Kidney (tissue), 22 donors: ENCODE results near the gene RBM12. TPM values are rescaled to one million over a fixed set of nuclear protein-coding genes. Genes with fewer than 3 reads are reported as not detected.
A peak's percentile ranks its signal among the peaks of the same experiment; 100 is the strongest.
"Not testable (repeated sequence)": the region's sequence is repeated elsewhere in the genome, so short reads cannot be mapped to it uniquely, and the experiment has no call there.

Experiments used
- DNase-seq, 5 donors: peaks; one replicate each; pipeline ENCODE4 v3.0.0-alpha.2; 2013 to 2020
- FAIRE-seq: peaks from 2 replicates; lab custom pipeline; 2012; peaks lifted over from hg19 to GRCh38; lab: Jason Lieb, UNC
- H3K27ac ChIP-seq, 2 donors: one replicate each; pipeline ENCODE4 v1.7.0; 2013; ENCODE audit warnings: low read depth in 2 of 2, low read length in 2 of 2, inconsistent platforms in 1 of 2
- H3K27me3 ChIP-seq: one replicate; pipeline ENCODE4 v1.7.1; 2013; ENCODE audit warnings: low read length, inconsistent platforms; ENCODE audit not compliant: control insufficient read depth, insufficient read depth
- H3K36me3 ChIP-seq, 3 donors: one replicate each; pipeline versions ENCODE4 v1.7.0 to v1.7.1; 2013; ENCODE audit warnings: low read length in 3 of 3, control low read depth in 1 of 3, inconsistent platforms in 1 of 3; ENCODE audit not compliant: insufficient read depth in 3 of 3, control insufficient read depth in 2 of 3
- H3K4me1 ChIP-seq, 3 donors: one replicate each; pipeline versions ENCODE4 v1.7.0 to v1.7.1; 2013; ENCODE audit warnings: low read length in 3 of 3, inconsistent platforms in 1 of 3, low read depth in 1 of 3; ENCODE audit not compliant: control insufficient read depth in 2 of 3, insufficient read depth in 2 of 3
- H3K4me3 ChIP-seq, 3 donors: one replicate each; pipeline versions ENCODE4 v1.7.0 to v1.8.1; 2013; ENCODE audit warnings: low read length in 3 of 3, control low read depth in 1 of 3, inconsistent platforms in 1 of 3
- H3K9ac ChIP-seq, 3 donors: one replicate each; pipeline versions ENCODE4 v1.7.0 to v1.7.1; 2013; ENCODE audit warnings: low read length in 3 of 3, control low read depth in 1 of 3, inconsistent platforms in 1 of 3
- H3K9me3 ChIP-seq, 3 donors: one replicate each; pipeline versions ENCODE4 v1.7.0 to v1.7.1; 2013; ENCODE audit warnings: low read length in 3 of 3, control low read depth in 1 of 3, inconsistent platforms in 1 of 3; ENCODE audit not compliant: control insufficient read depth in 2 of 3, insufficient read depth in 1 of 3
- CTCF ChIP-seq: IDR thresholded peaks from 3 replicates; pipeline ENCODE4 v1.5.1; 2012; ENCODE audit warnings: mild to moderate bottlenecking, moderate library complexity, borderline replicate concordance; ENCODE audit not compliant: insufficient read depth; ENCODE audit errors: extremely low read depth
- intact Hi-C: fragments of 100-400 bp; cut with DNase I; formaldehyde crosslinking; loops from one replicate; pipeline ENCODE4 v1.11.1; 2022
- long read RNA-seq, 10 donors: library from polyadenylated mRNA in 1 of 10; unstranded in 1 of 10; transcript quantifications; one replicate each; pipeline ENCODE4 v2.0.0 and lab custom pipeline, GENCODE V29; 2021 to 2026
- polyA plus RNA-seq: library from polyadenylated mRNA; stranded (reverse); fragments of 350-450 nt; fragmentation: Illumina TruSeq; extraction: RNeasy Lipid Tissue Mini Kit (QIAGEN cat#74804); gene quantifications from one replicate; pipeline ENCODE4 v1.2.3, GENCODE V29; 2014; ENCODE audit warnings: low read depth, low replicate concordance; ENCODE audit not compliant: insufficient read depth
- total RNA-seq: library from RNA; stranded (reverse); fragmentation: NEBNext Ultra II Directional; extraction: Animal tissue kit (Norgen Biotek cat#: 25700); gene quantifications from one replicate; pipeline ENCODE4 v1.2.1, GENCODE V29; 2021
- donor health status: control.
- donor health status: control.
- donor health status: control.
- donor health status: control.
- donor health status: control.
- donor health status: DM: yes; HTN: yes; CAD: no.
- donor health status: Normal renal cell carcinoma (clear cell type).

The RBM12 gene
- total RNA-seq (101 TPM), polyA plus RNA-seq (11.1 TPM)
- long read RNA-seq, donor 1, full-length matches to known transcripts: 21 of 21 reads
- long read RNA-seq, donor 1, partial matches to known transcripts: 0 of 21 reads
- long read RNA-seq, donor 1, other reads (novel, unspliced or antisense): 0 of 21 reads
- long read RNA-seq, donor 2, full-length matches to known transcripts: 43 of 68 reads
- long read RNA-seq, donor 2, partial matches to known transcripts: 25 of 68 reads
- long read RNA-seq, donor 2, other reads (novel, unspliced or antisense): 0 of 68 reads
- long read RNA-seq, donor 3, full-length matches to known transcripts: 40 of 46 reads
- long read RNA-seq, donor 3, partial matches to known transcripts: 6 of 46 reads
- long read RNA-seq, donor 3, other reads (novel, unspliced or antisense): 0 of 46 reads
- long read RNA-seq, donor 4, full-length matches to known transcripts: 50 of 61 reads
- long read RNA-seq, donor 4, partial matches to known transcripts: 11 of 61 reads
- long read RNA-seq, donor 4, other reads (novel, unspliced or antisense): 0 of 61 reads
- long read RNA-seq, donor 5, full-length matches to known transcripts: 2 of 2 reads
- long read RNA-seq, donor 5, partial matches to known transcripts: 0 of 2 reads
- long read RNA-seq, donor 5, other reads (novel, unspliced or antisense): 0 of 2 reads
- long read RNA-seq, donor 6, full-length matches to known transcripts: 27 of 27 reads
- long read RNA-seq, donor 6, partial matches to known transcripts: 0 of 27 reads
- long read RNA-seq, donor 6, other reads (novel, unspliced or antisense): 0 of 27 reads
- long read RNA-seq, donor 7, full-length matches to known transcripts: 15 of 25 reads
- long read RNA-seq, donor 7, partial matches to known transcripts: 0 of 25 reads
- long read RNA-seq, donor 7, other reads (novel, unspliced or antisense): 10 of 25 reads
- long read RNA-seq, donor 8, full-length matches to known transcripts: 26 of 26 reads
- long read RNA-seq, donor 8, partial matches to known transcripts: 0 of 26 reads
- long read RNA-seq, donor 8, other reads (novel, unspliced or antisense): 0 of 26 reads
- long read RNA-seq, donor 9, full-length matches to known transcripts: 19 of 19 reads
- long read RNA-seq, donor 9, partial matches to known transcripts: 0 of 19 reads
- long read RNA-seq, donor 9, other reads (novel, unspliced or antisense): 0 of 19 reads
- long read RNA-seq, donor 10, full-length matches to known transcripts: 39 of 49 reads
- long read RNA-seq, donor 10, partial matches to known transcripts: 10 of 49 reads
- long read RNA-seq, donor 10, other reads (novel, unspliced or antisense): 0 of 49 reads

GRCh38 chr20:35664466-35665206, at the start of gene RBM12, which contains the start of gene CPNE1:
Gene RBM12, minus strand, starts transcription at chr20:35664900. Its CDS starts 9,578 bp downstream, at chr20:35655322.
Gene CPNE1, minus strand, starts transcription at chr20:35664900. Its CDS starts 31,977 bp downstream, at chr20:35632923.
- Histone ChIP-seq H3K27me3 (no peaks in the 10 kb centered on the region), H3K4me3 (peak within 1 kb of the TSS; percentile 86 to 95 (median 93)), H3K9ac (peak within 1 kb of the TSS; percentile 94 to 100 (median 99)), H3K9me3 (no peaks in the 10 kb centered on the region), H3K36me3 (peaks cover 0 to 14% (median 6%) of the 10 kb centered on the region in 3 donors), H3K4me1 (peaks cover 0 to 19% (median 6%) of the 10 kb centered on the region in 3 donors), H3K27ac (peak within 1 kb of the TSS; percentile 98 to 99)
- TF ChIP-seq CTCF: no peak
- intact Hi-C loops: no loop called here
- FAIRE-seq (no peak), DNase-seq (peak; percentile 95 to 98 (median 97))

- peaks cover 0 to 2% (median 0%) of the 10 kb centered on the region in 3 donors for H3K4me1 ChIP-seq
- intact Hi-C loops: no loop called here
- no peak for FAIRE-seq
Observed at GRCh38 chr20:35714127-35714526, 49.4 kb upstream of the RBM12 start.

GRCh38 chr20:35713120-35713519, 48.4 kb upstream of the RBM12 start:
- H3K27me3 ChIP-seq, H3K4me1 ChIP-seq, DNase-seq, H3K9ac ChIP-seq, FAIRE-seq, H3K9me3 ChIP-seq, H3K4me3 ChIP-seq, intact Hi-C loops, H3K27ac ChIP-seq: not testable (repeated sequence)
- H3K36me3 ChIP-seq: peaks cover 29 to 77% (median 51%) of the 10 kb centered on the region in 3 donors

More at GRCh38 chr20:35714127-35714526, 49.4 kb upstream of the RBM12 start:
- H3K27ac ChIP-seq: no peak overlapping the region
- H3K4me3 ChIP-seq: no peak overlapping the region
- H3K27me3 ChIP-seq: no peaks in the 10 kb centered on the region
- no peaks in the 10 kb centered on the region for H3K9me3 ChIP-seq
- TF ChIP-seq CTCF: no peak
- no peak for DNase-seq
- H3K9ac ChIP-seq: no peak overlapping the region
- peaks cover 27 to 75% (median 51%) of the 10 kb centered on the region in 3 donors for H3K36me3 ChIP-seq
